ENCODE data around the gene KPNA4.
"Not testable (repeated sequence)": the region's sequence is repeated elsewhere in the genome, so short reads cannot be mapped to it uniquely, and the experiment has no call there.

Gene KPNA4

DNA sequence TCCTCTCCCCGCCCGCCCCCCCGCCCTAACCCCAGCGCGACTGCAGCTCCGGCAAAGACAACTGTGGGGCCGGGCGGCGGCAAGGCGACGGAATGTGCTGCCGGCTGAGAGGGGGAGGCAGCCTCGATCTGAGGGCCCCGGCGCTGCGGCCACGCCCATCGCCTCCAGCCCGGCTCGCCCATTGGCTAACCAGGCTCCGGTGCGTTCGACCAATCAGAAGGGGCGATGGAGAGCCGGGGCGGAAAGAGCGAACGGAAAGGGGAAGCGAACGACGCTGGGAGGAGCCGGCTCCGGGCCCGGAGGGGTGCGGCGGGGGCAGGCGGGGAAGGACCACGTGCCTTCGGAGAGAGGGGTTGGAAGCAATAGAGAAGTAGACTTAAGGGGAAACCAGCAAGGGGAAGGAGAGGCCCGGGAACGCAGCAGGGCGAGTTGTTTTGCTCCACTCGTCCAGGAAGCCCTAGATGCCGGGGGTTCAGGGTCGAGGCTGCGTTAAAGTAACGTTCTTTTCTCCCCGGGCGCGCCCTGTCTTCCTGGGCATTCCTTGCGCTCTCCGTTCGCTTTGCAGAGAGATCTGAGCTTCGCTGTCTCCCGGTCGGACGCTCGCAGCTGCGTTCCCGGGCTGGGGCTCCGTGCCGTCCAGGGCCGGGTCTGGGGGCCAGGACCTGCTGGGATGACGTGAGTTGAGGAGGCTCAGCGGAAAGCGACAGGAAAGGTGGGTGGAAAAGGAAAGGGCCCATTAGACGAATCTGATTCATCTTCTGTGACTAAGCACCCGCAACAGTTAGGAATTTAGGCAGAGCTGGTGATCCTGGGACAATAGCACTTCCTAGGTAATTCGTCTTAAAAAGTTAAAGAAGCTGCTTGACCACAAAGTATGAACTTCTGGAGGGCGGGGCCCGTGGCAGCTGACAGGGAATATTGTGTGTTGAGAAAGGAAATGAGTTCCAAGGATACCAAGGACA is at the start of gene KPNA4:
Gene KPNA4, minus strand, starts transcription at position 130 of the 962 bp plus-strand sequence. CDS start 289 bp downstream, outside the sequence.
- Histone ChIP-seq H3K9ac (ENCODE audit: low read depth, low read length) (peak within 1 kb of the TSS; percentile 96), H3K4me1 (ENCODE audit: insufficient read depth, low read length) (no peaks in the 10 kb centered on the region)

DNA sequence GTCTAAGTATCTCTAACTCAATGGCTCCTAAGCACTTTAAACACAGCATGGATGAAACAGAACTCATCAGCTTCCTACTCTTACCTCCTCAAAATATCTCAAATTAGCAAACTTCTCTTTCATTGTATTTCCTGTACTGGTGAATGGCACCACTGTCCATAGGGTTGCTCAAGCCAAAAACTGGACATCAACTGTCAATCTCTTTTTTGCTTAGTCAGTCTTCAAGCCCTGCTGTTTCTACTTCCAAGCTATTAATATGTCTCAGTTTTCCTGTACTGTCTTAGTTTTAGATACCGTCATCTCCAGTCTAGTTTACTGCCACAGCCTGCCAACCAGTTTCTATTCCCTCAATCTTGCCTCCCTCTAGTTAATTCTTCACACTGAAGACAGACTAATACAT is 48.3 kb upstream of the KPNA4 start:
- H3K9ac ChIP-seq (ENCODE audit: low read depth, low read length) = no peak overlapping the region
- no peaks in the 10 kb centered on the region for H3K9me3 ChIP-seq (ENCODE audit: control insufficient read depth, insufficient read depth, low read length)
- no peaks in the 10 kb centered on the region for H3K36me3 ChIP-seq (ENCODE audit: insufficient read depth, low read length)
- no peaks in the 10 kb centered on the region for H3K4me1 ChIP-seq (ENCODE audit: insufficient read depth, low read length)

More for the DNA sequence above, at the start of gene KPNA4:
- no peaks in the 10 kb centered on the region for H3K36me3 ChIP-seq (ENCODE audit: insufficient read depth, low read length)
- peaks cover 4% of the 10 kb centered on the region; the same call in 1 of the 2 replicates for H3K9me3 ChIP-seq (ENCODE audit: control insufficient read depth, insufficient read depth, low read length)

DNA sequence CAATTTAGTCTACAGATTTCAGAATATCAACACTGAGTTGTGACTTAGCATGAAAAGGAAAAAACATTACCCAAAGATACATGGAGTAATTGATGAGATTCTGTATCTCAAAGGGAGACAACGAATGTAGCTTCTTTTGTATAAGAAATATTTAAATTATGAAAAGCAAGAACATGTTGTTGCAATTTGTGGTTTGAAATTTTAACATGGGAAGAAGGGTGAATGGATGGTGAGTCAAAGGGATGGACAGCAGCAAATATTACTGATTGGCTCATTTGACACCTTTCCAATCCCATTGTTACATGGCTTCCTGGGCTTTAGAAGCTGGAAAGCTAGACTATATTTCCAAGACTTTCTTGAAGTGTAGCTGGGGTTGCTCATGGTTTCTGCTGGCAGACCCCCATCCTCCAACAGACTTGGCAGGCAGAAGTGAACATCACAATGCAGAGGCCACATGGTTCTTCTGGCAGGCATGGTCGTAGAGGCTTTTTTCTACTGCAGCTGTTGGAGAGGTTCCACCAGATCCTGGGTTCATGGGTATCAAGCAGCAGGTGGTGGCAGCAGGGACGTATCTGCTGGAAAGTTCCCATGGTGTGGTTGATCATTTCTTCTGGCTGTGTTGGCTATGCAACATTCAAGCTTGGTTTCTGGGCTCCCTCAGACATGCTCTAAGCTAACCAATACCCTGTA is 47.2 kb upstream of the KPNA4 start:
- Histone ChIP-seq H3K36me3 (ENCODE audit: insufficient read depth, low read length) (no peaks in the 10 kb centered on the region), H3K9me3 (ENCODE audit: control insufficient read depth, insufficient read depth, low read length) (no peaks in the 10 kb centered on the region), H3K4me1 (ENCODE audit: insufficient read depth, low read length) (no peaks in the 10 kb centered on the region), H3K9ac (ENCODE audit: low read depth, low read length) (no peak overlapping the region)

DNA sequence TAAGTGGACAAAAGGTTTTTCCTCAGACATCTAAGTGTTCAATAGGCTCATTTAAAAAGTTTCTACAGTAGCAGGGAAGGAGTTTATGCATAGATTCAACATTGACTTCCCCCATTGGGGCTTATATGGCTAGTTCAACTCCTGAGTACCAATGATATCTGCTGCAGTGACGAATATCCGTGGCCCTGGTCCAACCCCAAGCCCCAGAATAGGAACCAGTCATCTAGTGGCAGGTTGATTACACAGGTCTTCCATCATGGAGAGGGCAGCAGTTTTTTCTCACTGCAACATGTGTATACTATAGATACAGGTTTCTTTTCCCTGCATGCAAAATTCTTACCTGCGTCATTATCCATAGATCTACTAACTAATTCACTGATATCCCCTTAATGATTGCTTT is 45.8 kb upstream of the KPNA4 start:
- H3K36me3 ChIP-seq (ENCODE audit: insufficient read depth, low read length) = no peaks in the 10 kb centered on the region
- H3K9ac ChIP-seq (ENCODE audit: low read depth, low read length) = no peak overlapping the region
- H3K9me3 ChIP-seq (ENCODE audit: control insufficient read depth, insufficient read depth, low read length) = no peaks in the 10 kb centered on the region
- H3K4me1 ChIP-seq (ENCODE audit: insufficient read depth, low read length) = no peaks in the 10 kb centered on the region

DNA sequence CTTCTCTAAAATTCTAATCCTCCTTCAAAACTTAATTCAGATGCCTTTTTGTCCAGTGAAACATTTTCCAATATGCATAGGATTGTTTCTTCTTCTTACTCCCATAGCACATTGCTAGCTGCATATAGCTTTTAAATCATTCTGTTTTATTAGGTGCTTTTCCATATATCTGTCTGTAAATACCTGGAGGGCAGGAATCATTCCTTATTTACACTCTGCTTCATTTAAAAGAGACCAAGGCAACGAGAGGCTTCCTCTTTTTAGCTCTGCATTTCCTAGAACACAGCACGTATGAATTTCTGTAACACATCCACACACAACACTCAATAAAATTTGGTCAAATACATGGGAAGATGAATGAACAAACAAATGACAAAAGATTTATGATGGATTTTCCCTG is 43.5 kb upstream of the KPNA4 start:
- no peak overlapping the region for H3K9ac ChIP-seq (ENCODE audit: low read depth, low read length)
- no peaks in the 10 kb centered on the region for H3K9me3 ChIP-seq (ENCODE audit: control insufficient read depth, insufficient read depth, low read length)
- H3K4me1 ChIP-seq (ENCODE audit: insufficient read depth, low read length) = no peaks in the 10 kb centered on the region
- H3K36me3 ChIP-seq (ENCODE audit: insufficient read depth, low read length) = no peaks in the 10 kb centered on the region

GRCh38 chr3:160607826-160608225 is 42.5 kb upstream of the KPNA4 start:
- H3K9me3 ChIP-seq (ENCODE audit: control insufficient read depth, insufficient read depth, low read length) = no peaks in the 10 kb centered on the region
- no peaks in the 10 kb centered on the region for H3K36me3 ChIP-seq (ENCODE audit: insufficient read depth, low read length)
- no peaks in the 10 kb centered on the region for H3K4me1 ChIP-seq (ENCODE audit: insufficient read depth, low read length)
- H3K9ac ChIP-seq (ENCODE audit: low read depth, low read length) = no peak overlapping the region

DNA sequence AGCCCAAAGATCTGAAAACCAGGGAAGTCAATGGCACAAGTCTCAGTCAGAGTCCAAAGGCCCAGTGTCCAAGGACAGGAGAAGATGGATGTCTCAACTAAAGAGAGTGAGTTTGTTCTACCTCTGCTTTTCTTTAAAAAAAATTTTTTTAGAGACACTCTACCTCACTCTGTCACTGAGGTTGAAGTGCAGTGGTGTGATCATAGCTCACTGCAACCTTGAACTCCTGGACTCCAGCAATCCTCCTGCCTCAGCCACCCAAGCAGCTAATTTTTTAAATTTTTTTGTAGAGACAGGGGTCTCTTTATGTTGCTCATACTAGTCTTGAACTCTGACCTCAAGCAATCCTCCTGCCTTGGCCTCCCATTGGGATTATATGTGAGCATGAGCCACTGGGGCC is 39.9 kb upstream of the KPNA4 start:
- H3K4me1 ChIP-seq (ENCODE audit: insufficient read depth, low read length) = no peaks in the 10 kb centered on the region
- H3K9ac ChIP-seq (ENCODE audit: low read depth, low read length) = no peak overlapping the region
- H3K36me3 ChIP-seq (ENCODE audit: insufficient read depth, low read length) = no peaks in the 10 kb centered on the region
- H3K9me3 ChIP-seq (ENCODE audit: control insufficient read depth, insufficient read depth, low read length) = no peaks in the 10 kb centered on the region

- H3K9ac ChIP-seq (ENCODE audit: low read depth, low read length); H3K4me1 ChIP-seq (ENCODE audit: insufficient read depth, low read length); H3K9me3 ChIP-seq (ENCODE audit: control insufficient read depth, insufficient read depth, low read length); H3K36me3 ChIP-seq (ENCODE audit: insufficient read depth, low read length): not testable (repeated sequence)
These were observed 38.5 kb upstream of the KPNA4 start for GRCh38 chr3:160603845-160604244.

DNA sequence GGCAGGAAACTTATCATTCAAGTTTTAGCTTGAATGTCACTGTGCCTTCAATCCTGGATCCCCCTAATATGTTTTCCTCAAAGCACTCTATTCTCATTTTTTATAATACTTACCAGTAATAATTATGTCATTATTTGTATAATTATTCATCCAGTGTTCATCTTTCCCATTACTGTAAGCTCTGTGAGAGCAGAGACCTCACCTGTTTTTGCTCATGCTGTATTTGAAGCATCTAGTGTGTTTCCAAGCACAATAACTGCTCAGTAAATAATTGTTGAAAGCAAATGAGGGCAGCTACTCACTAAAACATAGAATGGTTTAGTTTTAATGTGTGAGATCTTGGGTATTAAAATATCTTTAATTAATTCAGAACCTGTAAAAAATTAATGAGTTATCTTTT is 36.9 kb upstream of the KPNA4 start:
- Histone ChIP-seq H3K4me1 (ENCODE audit: insufficient read depth, low read length) (no peaks in the 10 kb centered on the region), H3K9me3 (ENCODE audit: control insufficient read depth, insufficient read depth, low read length) (no peaks in the 10 kb centered on the region), H3K36me3 (ENCODE audit: insufficient read depth, low read length) (no peaks in the 10 kb centered on the region), H3K9ac (ENCODE audit: low read depth, low read length) (no peak overlapping the region)

DNA sequence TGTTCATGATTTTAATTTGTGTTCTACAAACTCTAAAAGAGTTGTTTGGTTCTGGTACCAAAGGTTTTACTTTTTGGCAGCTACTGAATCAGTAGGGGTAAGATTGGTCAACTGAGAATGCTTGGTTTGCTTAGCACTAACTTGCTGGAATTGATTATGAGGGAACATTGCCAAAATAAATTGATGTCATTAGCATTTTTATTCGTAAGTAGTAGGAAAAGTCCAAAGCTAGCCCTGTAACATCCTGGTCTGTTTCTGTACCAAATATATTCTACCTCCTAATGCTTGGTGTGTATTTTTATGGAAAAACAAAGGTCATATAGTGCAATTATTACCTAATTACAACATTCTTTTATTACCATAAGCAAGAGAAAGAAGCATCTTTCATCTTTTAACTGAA is 35.9 kb upstream of the KPNA4 start:
- Histone ChIP-seq H3K4me1 (ENCODE audit: insufficient read depth, low read length) (no peaks in the 10 kb centered on the region), H3K9me3 (ENCODE audit: control insufficient read depth, insufficient read depth, low read length) (no peaks in the 10 kb centered on the region), H3K9ac (ENCODE audit: low read depth, low read length) (no peak overlapping the region), H3K36me3 (ENCODE audit: insufficient read depth, low read length) (no peaks in the 10 kb centered on the region)

GRCh38 chr3:160598865-160599264 is 33.5 kb upstream of the KPNA4 start:
- no peaks in the 10 kb centered on the region for H3K36me3 ChIP-seq (ENCODE audit: insufficient read depth, low read length)
- H3K9me3 ChIP-seq (ENCODE audit: control insufficient read depth, insufficient read depth, low read length) = no peaks in the 10 kb centered on the region
- H3K9ac ChIP-seq (ENCODE audit: low read depth, low read length) = no peak overlapping the region
- H3K4me1 ChIP-seq (ENCODE audit: insufficient read depth, low read length) = no peaks in the 10 kb centered on the region

DNA sequence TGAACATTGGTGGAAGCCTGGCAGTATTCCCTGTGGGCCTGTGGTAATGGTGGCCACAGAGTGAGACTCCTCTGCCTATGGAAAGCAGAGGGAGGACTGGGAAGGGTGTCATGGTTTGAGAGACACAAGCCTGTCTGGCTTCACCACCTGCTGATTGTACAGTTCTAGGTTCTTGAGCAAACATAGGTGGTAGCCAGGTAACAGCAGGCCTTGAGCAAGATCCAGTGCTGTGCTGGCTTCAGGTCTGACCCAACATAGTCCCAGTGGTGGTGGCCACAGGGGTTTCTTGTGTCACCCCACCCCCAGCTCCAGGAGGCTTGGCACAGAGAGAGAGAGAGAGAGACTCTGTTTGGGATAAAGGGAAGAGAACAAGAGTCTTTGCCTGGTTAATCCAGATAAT is 22.7 kb upstream of the KPNA4 start:
- Histone ChIP-seq H3K9me3 (ENCODE audit: control insufficient read depth, insufficient read depth, low read length) (no peaks in the 10 kb centered on the region), H3K9ac (ENCODE audit: low read depth, low read length) (no peak overlapping the region), H3K36me3 (ENCODE audit: insufficient read depth, low read length) (no peaks in the 10 kb centered on the region), H3K4me1 (ENCODE audit: insufficient read depth, low read length) (no peaks in the 10 kb centered on the region)

DNA sequence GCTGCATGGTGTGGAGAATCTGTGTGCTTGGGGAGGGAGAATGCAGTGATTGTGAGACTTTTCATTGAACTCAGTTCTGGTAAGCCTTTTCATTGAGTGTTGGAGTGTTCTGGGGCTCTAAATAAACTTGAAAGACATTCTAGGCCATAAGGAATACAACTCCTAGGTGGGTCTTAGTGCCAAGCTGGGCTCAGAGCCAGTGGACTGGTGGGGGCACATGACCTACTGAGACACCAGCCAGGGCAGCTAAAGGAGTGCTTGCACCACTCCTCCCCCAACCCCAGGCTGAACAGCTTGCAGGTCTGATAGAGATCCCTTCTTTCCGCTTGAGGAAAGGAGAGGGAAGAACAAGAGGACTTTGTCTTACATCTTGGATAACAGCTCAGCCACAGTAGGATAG is 21.7 kb upstream of the KPNA4 start:
- Histone ChIP-seq H3K4me1 (ENCODE audit: insufficient read depth, low read length) (no peaks in the 10 kb centered on the region), H3K9ac (ENCODE audit: low read depth, low read length) (no peak overlapping the region)

DNA sequence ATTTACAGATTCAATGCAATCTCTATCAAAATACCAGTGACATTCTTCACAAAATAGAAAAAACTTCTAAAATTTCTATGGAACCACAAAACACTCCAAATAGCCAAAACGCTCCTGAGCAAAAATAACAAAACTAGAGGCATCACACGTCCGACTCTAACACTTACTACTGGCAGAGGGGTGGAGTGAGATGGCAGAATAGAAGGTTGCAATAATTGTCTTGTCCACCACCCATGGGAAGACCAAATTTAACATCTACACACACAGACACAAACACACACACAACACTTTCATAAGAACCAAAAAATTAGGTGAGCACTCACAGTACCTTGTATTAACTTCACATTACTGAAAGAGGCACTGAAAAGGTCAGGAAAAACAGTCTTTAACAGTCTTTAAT is 21.3 kb upstream of the KPNA4 start:
- Histone ChIP-seq H3K4me1 (ENCODE audit: insufficient read depth, low read length) (no peaks in the 10 kb centered on the region), H3K9ac (ENCODE audit: low read depth, low read length) (no peak overlapping the region), H3K9me3 (ENCODE audit: control insufficient read depth, insufficient read depth, low read length) (no peaks in the 10 kb centered on the region), H3K36me3 (ENCODE audit: insufficient read depth, low read length) (no peaks in the 10 kb centered on the region)

More for the DNA sequence above, 21.7 kb upstream of the KPNA4 start:
- no peaks in the 10 kb centered on the region for H3K36me3 ChIP-seq (ENCODE audit: insufficient read depth, low read length)
- no peaks in the 10 kb centered on the region for H3K9me3 ChIP-seq (ENCODE audit: control insufficient read depth, insufficient read depth, low read length)

- H3K36me3 ChIP-seq (ENCODE audit: insufficient read depth, low read length) = no peaks in the 10 kb centered on the region
- H3K9ac ChIP-seq (ENCODE audit: low read depth, low read length) = no peak overlapping the region
- no peaks in the 10 kb centered on the region for H3K4me1 ChIP-seq (ENCODE audit: insufficient read depth, low read length)
These were observed 18.1 kb upstream of the KPNA4 start for GRCh38 chr3:160583451-160583850.

More at GRCh38 chr3:160583451-160583850, 18.1 kb upstream of the KPNA4 start:
- no peaks in the 10 kb centered on the region for H3K9me3 ChIP-seq (ENCODE audit: control insufficient read depth, insufficient read depth, low read length)

All from ES-I3 (cell line).